WTC11 (cell line): Measurements from ENCODE around the gene TMEM187. TPM values are rescaled to one million over a fixed set of nuclear protein-coding genes. Genes with fewer than 3 reads are reported as not detected.

Experiments used
- ATAC-seq: fragments of 200-7000 bp; cut with Tn5 transposase; 2 replicates; pipeline ENCODE4 v1.10.0; 2021; ENCODE audit warnings: mild to moderate bottlenecking, moderate library complexity
- CTCF ChIA-PET: fragments of 300-600 bp; sonication (Branson Sonifier 250); formaldehyde crosslinking; loops from one replicate; lab custom pipeline; 2021; ENCODE audit warnings: antibody characterized with exemption; lab: Charles Lee
- POLR2A ChIA-PET: fragments of 350-600 bp; sonication (Branson Sonifier 250); formaldehyde crosslinking; loops from one replicate; lab custom pipeline; 2021; ENCODE audit warnings: antibody characterized with exemption; lab: Charles Lee
- DNase-seq: peaks from one replicate; pipeline ENCODE4 v3.0.0; 2021; ENCODE audit warnings: low spot score
- H3K27ac Mint-ChIP-seq: 2 replicates; pipeline ENCODE4 v1.8.0; 2021; ENCODE audit warnings: mixed read lengths
- H3K27me3 Mint-ChIP-seq: 2 replicates; pipeline ENCODE4 v1.8.0; 2021; ENCODE audit warnings: low read depth, mild to moderate bottlenecking, moderate library complexity, mixed read lengths
- H3K36me3 Mint-ChIP-seq: 2 replicates; pipeline ENCODE4 v1.8.0; 2021; ENCODE audit warnings: mixed read lengths
- H3K4me1 Mint-ChIP-seq: 2 replicates; pipeline ENCODE4 v1.8.0; 2022; ENCODE audit warnings: mixed read lengths
- H3K4me3 Mint-ChIP-seq: 2 replicates; pipeline ENCODE4 v1.8.0; 2021; ENCODE audit warnings: mild to moderate bottlenecking, moderate library complexity, mixed read lengths
- H3K9me3 Mint-ChIP-seq: 2 replicates; pipeline ENCODE4 v1.8.0; 2021; ENCODE audit warnings: mixed read lengths
- CREM ChIP-seq: sonication (generic); formaldehyde crosslinking; IDR thresholded peaks from 2 replicates; pipeline ENCODE4 v1.8.1; 2022; ENCODE audit warnings: mild to moderate bottlenecking, missing genetic modification reagents, moderate library complexity
- ESRRA ChIP-seq: sonication (generic); formaldehyde crosslinking; IDR thresholded peaks from 2 replicates; pipeline ENCODE4 v1.8.1; 2022; ENCODE audit warnings: mild to moderate bottlenecking, missing genetic modification reagents, borderline replicate concordance
- ETV6 ChIP-seq: sonication (generic); formaldehyde crosslinking; IDR thresholded peaks from 2 replicates; pipeline ENCODE4 v1.8.1; 2022; ENCODE audit warnings: mild to moderate bottlenecking, missing genetic modification reagents
- FOXP1 ChIP-seq: sonication (generic); formaldehyde crosslinking; IDR thresholded peaks from 2 replicates; pipeline ENCODE4 v1.8.0; 2022; ENCODE audit warnings: missing genetic modification reagents, mild to moderate bottlenecking, moderate library complexity, borderline replicate concordance
- HMGA2 ChIP-seq: fragments of 250-450 bp; sonication (Bioruptor Pico); IDR thresholded peaks from 2 replicates; pipeline ENCODE4 v1.4.0; 2021; ENCODE audit warnings: mild to moderate bottlenecking, moderate library complexity
- IRF2 ChIP-seq: sonication (generic); formaldehyde crosslinking; IDR thresholded peaks from 2 replicates; pipeline ENCODE4 v1.8.0; 2022; ENCODE audit warnings: low read depth, missing genetic modification reagents, borderline replicate concordance
- JUN ChIP-seq: sonication (generic); formaldehyde crosslinking; IDR thresholded peaks from 2 replicates; pipeline ENCODE4 v1.8.0; 2023; ENCODE audit warnings: mild to moderate bottlenecking, missing genetic modification reagents
- NFE2L1 ChIP-seq: sonication (generic); formaldehyde crosslinking; IDR thresholded peaks from 2 replicates; pipeline ENCODE4 v1.8.1; 2023; ENCODE audit warnings: missing genetic modification reagents
- OVOL2 ChIP-seq: fragments of 250-450 bp; sonication (Bioruptor Pico); IDR thresholded peaks from 2 replicates; pipeline ENCODE4 v1.9.0; 2021; ENCODE audit warnings: mild to moderate bottlenecking, borderline replicate concordance
- SP1 ChIP-seq: sonication (generic); formaldehyde crosslinking; conservative IDR thresholded peaks from 2 replicates; pipeline ENCODE4 v1.8.1; 2022; ENCODE audit warnings: missing genetic modification reagents
- ZNF232 ChIP-seq: sonication (generic); formaldehyde crosslinking; IDR thresholded peaks from 2 replicates; pipeline ENCODE4 v1.8.0; 2022; ENCODE audit warnings: mild to moderate bottlenecking, missing genetic modification reagents
- ZNF263 ChIP-seq: sonication (generic); formaldehyde crosslinking; IDR thresholded peaks from 2 replicates; pipeline ENCODE4 v1.8.1; 2022; ENCODE audit warnings: low read depth, mild to moderate bottlenecking, moderate library complexity, missing genetic modification reagents
- ZNF671 ChIP-seq: fragments of 250-450 bp; sonication (Bioruptor Pico); IDR thresholded peaks from 2 replicates; pipeline ENCODE4 v1.8.0; 2021; ENCODE audit warnings: mild to moderate bottlenecking
- total RNA-seq: library from RNA; stranded (reverse); gene quantifications from 3 replicates; pipeline ENCODE4 v1.2.3, GENCODE V29; 2021
- TF ChIP-seq, protein P1 (sequence below): sonication (generic); formaldehyde crosslinking; IDR thresholded peaks from 2 replicates; pipeline ENCODE4 v1.8.1; 2022; ENCODE audit warnings: mild to moderate bottlenecking, moderate library complexity, missing genetic modification reagents
- TF ChIP-seq, protein P2 (sequence below): sonication (generic); formaldehyde crosslinking; IDR thresholded peaks from 2 replicates; pipeline ENCODE4 v1.8.0; 2023; ENCODE audit warnings: mild to moderate bottlenecking, missing genetic modification reagents
- TF ChIP-seq, protein P3 (sequence below): sonication (generic); formaldehyde crosslinking; IDR thresholded peaks from 2 replicates; pipeline ENCODE4 v1.8.0; 2022; ENCODE audit warnings: mild to moderate bottlenecking, missing genetic modification reagents
- TF ChIP-seq, protein P4 (sequence below): fragments of 250-450 bp; sonication (Bioruptor Pico); conservative IDR thresholded peaks from 2 replicates; pipeline ENCODE4 v1.9.0; 2021; ENCODE audit warnings: mild to moderate bottlenecking
- TF ChIP-seq, protein P5 (sequence below): sonication (generic); formaldehyde crosslinking; IDR thresholded peaks from 2 replicates; pipeline ENCODE4 v1.8.1; 2023; ENCODE audit warnings: mild to moderate bottlenecking, missing genetic modification reagents, moderate library complexity
- TF ChIP-seq, protein P6 (sequence below): sonication (generic); formaldehyde crosslinking; IDR thresholded peaks from 2 replicates; pipeline ENCODE4 v1.8.1; 2022; ENCODE audit warnings: mild to moderate bottlenecking, missing genetic modification reagents, moderate library complexity, borderline replicate concordance
- TF ChIP-seq, protein P7 (sequence below): sonication (generic); formaldehyde crosslinking; IDR thresholded peaks from 2 replicates; pipeline ENCODE4 v1.8.0; 2022; ENCODE audit warnings: missing genetic modification reagents

TMEM187 gene
- total RNA-seq, 1 experiment from 2014 or later, result 8.4 TPM

DNA sequence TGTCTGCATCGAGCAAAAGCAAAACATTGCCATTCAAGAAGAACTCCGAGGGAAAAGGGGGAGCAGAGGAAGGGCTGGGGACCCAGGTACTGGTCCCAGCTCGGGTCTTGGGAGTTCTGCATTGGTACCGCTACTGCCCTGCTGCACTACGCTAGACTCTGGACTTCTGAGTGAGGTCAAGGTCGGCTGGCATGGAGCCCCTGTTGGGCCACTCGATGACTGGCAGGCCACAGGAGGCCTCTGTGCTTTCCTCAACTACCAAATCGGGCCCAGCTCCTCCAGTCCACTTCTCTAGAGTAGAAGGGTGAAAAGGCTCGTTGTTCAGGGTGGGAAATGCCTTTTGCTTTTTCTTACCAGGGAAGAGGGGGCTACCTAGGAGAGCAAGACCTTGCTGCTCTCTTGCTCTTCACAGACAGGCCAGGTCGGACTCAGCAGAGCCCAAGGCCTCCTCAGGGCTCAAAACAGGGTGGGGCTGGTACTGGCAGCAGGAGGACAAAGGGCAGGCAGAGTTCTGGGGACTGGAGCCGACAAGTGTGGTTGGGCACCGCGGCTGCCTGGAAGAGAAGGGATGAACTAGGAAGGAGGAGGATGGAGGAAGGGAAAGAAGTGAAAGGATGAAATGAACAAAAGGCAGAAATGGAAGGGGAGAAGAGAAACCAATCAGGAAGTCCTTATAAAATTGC is 56.1 kb downstream of the TMEM187 start:
- H3K27ac Mint-ChIP-seq, result peak overlapping the region; percentile 36; the same call in 1 of the 2 replicates
- H3K36me3 Mint-ChIP-seq, result peaks cover 13% of the 10 kb centered on the region
- H3K4me1 Mint-ChIP-seq, result peaks cover 20% of the 10 kb centered on the region
- TF ChIP-seq, protein P1, sequence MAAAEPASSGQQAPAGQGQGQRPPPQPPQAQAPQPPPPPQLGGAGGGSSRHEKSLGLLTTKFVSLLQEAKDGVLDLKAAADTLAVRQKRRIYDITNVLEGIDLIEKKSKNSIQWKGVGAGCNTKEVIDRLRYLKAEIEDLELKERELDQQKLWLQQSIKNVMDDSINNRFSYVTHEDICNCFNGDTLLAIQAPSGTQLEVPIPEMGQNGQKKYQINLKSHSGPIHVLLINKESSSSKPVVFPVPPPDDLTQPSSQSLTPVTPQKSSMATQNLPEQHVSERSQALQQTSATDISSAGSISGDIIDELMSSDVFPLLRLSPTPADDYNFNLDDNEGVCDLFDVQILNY (CRISPR knock-in tag), result no peak
- TF ChIP-seq, protein P2, sequence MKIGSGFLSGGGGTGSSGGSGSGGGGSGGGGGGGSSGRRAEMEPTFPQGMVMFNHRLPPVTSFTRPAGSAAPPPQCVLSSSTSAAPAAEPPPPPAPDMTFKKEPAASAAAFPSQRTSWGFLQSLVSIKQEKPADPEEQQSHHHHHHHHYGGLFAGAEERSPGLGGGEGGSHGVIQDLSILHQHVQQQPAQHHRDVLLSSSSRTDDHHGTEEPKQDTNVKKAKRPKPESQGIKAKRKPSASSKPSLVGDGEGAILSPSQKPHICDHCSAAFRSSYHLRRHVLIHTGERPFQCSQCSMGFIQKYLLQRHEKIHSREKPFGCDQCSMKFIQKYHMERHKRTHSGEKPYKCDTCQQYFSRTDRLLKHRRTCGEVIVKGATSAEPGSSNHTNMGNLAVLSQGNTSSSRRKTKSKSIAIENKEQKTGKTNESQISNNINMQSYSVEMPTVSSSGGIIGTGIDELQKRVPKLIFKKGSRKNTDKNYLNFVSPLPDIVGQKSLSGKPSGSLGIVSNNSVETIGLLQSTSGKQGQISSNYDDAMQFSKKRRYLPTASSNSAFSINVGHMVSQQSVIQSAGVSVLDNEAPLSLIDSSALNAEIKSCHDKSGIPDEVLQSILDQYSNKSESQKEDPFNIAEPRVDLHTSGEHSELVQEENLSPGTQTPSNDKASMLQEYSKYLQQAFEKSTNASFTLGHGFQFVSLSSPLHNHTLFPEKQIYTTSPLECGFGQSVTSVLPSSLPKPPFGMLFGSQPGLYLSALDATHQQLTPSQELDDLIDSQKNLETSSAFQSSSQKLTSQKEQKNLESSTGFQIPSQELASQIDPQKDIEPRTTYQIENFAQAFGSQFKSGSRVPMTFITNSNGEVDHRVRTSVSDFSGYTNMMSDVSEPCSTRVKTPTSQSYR, result no peak
- TF ChIP-seq JUN, result no peak
- TF ChIP-seq, all 79 proteins: peak for 0
- no peak overlapping the region for H3K4me3 Mint-ChIP-seq
- POLR2A ChIA-PET, result no interaction called here
- CTCF ChIA-PET, result no interaction called here
- no peak for ATAC-seq
- H3K27me3 Mint-ChIP-seq, result no peaks in the 10 kb centered on the region
- DNase-seq, result no peak
- H3K9me3 Mint-ChIP-seq, result no peaks in the 10 kb centered on the region

DNA sequence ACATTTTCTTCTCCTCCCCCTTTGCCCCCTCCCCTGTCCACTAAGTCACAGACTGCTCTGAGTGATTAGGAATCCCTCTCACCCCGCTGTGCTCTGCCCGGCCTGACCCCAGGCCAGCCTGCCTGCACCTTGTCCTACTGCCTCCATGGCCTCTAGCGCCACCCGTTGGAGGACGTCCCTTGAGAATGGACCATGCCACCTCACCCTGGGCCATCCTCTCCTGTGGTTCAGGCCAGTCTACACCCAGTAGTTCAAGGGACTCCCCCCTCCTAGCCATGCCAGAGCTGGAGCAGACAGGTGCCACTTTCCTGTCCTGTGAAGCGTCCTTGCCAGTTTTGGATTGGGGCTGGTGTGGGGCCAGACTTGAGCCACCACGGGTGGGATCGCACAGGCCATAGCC is 56.9 kb downstream of the TMEM187 start:
- TF ChIP-seq FOXP1 (CRISPR knock-in tag) (no peak), ZNF263 (CRISPR knock-in tag) (no peak), ZNF671 (CRISPR knock-in tag) (no peak), ESRRA (no peak), HMGA2 (CRISPR knock-in tag) (no peak), NFE2L1 (CRISPR knock-in tag) (no peak), JUN (no peak), ZNF232 (CRISPR knock-in tag) (no peak), ETV6 (no peak), SP1 (no peak), CREM (no peak), IRF2 (CRISPR knock-in tag) (no peak), OVOL2 (CRISPR knock-in tag) (no peak)
- TF ChIP-seq, protein P3, sequence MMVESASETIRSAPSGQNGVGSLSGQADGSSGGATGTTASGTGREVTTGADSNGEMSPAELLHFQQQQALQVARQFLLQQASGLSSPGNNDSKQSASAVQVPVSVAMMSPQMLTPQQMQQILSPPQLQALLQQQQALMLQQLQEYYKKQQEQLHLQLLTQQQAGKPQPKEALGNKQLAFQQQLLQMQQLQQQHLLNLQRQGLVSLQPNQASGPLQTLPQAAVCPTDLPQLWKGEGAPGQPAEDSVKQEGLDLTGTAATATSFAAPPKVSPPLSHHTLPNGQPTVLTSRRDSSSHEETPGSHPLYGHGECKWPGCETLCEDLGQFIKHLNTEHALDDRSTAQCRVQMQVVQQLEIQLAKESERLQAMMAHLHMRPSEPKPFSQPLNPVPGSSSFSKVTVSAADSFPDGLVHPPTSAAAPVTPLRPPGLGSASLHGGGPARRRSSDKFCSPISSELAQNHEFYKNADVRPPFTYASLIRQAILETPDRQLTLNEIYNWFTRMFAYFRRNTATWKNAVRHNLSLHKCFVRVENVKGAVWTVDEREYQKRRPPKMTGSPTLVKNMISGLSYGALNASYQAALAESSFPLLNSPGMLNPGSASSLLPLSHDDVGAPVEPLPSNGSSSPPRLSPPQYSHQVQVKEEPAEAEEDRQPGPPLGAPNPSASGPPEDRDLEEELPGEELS (CRISPR knock-in tag), result no peak
- TF ChIP-seq, protein P4, sequence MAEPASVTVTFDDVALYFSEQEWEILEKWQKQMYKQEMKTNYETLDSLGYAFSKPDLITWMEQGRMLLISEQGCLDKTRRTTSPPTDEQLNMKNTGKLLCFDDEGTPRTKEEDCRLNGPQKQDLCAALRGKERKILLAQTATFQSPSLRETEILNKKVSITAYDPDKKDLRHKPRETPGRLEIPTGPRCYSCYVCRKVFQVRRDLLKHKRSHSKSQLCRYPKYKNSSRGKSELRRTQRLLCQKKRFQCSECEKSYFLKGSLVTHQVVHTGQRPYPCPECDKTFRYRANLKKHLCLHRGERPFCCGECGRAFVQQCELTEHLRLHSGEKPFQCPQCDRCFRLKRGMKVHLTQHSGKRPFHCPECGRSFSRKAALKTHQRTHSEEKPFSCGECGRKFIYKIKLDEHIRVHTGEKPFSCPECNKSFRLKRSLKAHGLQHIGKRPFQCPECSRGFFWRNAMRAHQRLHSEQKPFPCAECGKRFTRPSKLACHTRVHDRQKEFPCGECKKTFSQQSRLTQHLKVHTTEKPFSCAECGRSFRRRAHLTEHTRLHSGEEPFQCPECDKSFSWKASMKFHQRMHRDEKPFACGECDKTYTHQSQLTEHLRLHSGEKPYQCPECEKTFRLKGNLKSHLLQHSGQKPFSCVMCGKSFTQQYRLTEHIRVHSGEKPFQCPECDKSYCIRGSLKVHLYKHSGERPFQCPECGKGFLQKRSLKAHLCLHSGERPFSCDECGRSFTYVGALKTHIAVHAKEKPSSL, result no peak
- TF ChIP-seq, protein P5, sequence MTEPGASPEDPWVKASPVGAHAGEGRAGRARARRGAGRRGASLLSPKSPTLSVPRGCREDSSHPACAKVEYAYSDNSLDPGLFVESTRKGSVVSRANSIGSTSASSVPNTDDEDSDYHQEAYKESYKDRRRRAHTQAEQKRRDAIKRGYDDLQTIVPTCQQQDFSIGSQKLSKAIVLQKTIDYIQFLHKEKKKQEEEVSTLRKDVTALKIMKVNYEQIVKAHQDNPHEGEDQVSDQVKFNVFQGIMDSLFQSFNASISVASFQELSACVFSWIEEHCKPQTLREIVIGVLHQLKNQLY, result no peak
- TF ChIP-seq, protein P6, sequence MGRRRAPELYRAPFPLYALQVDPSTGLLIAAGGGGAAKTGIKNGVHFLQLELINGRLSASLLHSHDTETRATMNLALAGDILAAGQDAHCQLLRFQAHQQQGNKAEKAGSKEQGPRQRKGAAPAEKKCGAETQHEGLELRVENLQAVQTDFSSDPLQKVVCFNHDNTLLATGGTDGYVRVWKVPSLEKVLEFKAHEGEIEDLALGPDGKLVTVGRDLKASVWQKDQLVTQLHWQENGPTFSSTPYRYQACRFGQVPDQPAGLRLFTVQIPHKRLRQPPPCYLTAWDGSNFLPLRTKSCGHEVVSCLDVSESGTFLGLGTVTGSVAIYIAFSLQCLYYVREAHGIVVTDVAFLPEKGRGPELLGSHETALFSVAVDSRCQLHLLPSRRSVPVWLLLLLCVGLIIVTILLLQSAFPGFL (CRISPR knock-in tag), result no peak
- TF ChIP-seq, protein P7, sequence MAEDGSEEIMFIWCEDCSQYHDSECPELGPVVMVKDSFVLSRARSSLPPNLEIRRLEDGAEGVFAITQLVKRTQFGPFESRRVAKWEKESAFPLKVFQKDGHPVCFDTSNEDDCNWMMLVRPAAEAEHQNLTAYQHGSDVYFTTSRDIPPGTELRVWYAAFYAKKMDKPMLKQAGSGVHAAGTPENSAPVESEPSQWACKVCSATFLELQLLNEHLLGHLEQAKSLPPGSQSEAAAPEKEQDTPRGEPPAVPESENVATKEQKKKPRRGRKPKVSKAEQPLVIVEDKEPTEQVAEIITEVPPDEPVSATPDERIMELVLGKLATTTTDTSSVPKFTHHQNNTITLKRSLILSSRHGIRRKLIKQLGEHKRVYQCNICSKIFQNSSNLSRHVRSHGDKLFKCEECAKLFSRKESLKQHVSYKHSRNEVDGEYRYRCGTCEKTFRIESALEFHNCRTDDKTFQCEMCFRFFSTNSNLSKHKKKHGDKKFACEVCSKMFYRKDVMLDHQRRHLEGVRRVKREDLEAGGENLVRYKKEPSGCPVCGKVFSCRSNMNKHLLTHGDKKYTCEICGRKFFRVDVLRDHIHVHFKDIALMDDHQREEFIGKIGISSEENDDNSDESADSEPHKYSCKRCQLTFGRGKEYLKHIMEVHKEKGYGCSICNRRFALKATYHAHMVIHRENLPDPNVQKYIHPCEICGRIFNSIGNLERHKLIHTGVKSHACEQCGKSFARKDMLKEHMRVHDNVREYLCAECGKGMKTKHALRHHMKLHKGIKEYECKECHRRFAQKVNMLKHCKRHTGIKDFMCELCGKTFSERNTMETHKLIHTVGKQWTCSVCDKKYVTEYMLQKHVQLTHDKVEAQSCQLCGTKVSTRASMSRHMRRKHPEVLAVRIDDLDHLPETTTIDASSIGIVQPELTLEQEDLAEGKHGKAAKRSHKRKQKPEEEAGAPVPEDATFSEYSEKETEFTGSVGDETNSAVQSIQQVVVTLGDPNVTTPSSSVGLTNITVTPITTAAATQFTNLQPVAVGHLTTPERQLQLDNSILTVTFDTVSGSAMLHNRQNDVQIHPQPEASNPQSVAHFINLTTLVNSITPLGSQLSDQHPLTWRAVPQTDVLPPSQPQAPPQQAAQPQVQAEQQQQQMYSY (CRISPR knock-in tag), result no peak
- POLR2A ChIA-PET, result no interaction called here
- ATAC-seq (peak; percentile 62), DNase-seq (peak; percentile 26)
- peaks cover 26% of the 10 kb centered on the region for H3K4me1 Mint-ChIP-seq
- no peaks in the 10 kb centered on the region for H3K9me3 Mint-ChIP-seq
- no peak overlapping the region for H3K27ac Mint-ChIP-seq
- CTCF ChIA-PET, result no interaction called here
- no peak overlapping the region for H3K4me3 Mint-ChIP-seq
- peaks cover 13% of the 10 kb centered on the region for H3K36me3 Mint-ChIP-seq
- H3K27me3 Mint-ChIP-seq, result no peaks in the 10 kb centered on the region
